ENCODE measurements around the gene RECK.
A peak's percentile ranks its signal among the peaks of the same experiment; 100 is the strongest.

RECK gene

DNA sequence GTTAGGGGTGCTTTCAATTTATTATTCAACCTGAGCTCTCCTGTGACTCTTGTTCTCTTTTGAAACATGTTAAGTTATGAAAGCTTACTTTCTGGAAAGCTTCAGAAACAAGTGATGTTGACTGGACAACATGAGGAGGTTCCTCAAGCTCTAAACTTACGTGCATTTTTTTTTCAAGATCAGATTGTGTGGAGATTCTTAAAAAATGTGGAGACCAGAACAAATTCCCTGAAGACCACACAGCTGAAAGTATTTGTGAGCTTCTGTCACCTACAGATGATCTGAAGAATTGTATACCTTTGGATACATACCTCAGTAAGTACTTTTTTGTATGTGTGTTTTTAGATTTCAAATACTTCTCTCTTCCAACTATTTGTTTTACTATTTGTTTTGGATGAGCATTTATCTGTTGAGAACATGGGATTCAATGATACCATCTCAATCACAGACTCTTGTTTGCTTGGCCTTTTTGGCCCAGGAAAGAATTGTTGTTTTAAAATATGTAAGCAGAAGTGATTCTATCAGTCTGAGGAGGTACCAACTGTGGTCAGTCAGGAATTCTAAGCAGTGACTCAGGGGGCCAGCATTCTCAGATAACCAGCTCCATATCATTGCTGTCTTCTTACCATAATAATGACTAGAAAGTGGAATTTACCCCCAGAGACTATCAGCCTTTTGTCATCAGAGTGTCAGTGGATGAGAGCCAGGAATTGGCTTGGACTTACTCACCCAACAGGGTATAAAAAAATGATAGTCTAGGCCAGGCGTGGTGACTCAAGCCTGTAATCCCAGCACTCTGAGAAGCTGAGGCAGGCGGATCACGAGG lies 65.4 kb downstream of the RECK start:
- no peak for DNase-seq (ENCODE audit: low spot score)
- no peak for TF ChIP-seq CTCF (IDR thresholded peaks at IDR 0.05; ENCODE audit: extremely low read depth, missing control alignments)

DNA sequence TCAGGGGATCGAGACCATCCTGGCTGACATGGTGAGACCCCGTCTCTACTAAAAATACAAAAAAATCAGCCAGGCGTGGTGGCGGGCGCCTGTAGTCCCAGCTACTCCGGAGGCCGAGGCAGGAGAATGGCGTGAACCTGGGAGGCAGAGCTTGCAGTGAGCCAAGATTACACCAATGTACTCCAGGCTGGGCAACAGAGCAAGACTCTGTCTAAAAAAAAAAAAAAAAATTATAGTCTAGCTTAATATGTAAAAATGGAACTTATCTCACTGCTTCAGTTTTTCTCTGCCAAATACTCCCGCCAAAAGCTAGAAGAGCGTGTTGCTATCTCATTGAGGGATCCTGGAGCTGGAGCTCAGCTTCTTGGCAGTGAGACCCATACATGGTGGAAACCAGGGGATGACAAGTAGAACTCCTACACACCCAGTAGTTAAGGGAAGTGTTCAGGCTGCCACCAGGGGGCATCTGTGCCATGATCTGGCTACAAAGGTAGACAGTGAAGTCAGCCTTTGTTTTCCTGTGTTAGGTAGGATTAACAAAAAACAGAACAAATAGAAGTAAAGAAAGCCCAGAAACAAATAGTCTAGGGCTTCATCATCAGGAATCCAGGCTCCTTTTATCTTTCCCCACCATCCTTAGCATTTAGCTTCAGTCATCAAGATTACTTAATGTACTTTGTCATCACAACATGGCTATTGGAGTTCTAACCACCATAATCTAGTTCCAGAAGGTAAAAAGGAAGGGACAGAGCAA lies 66.2 kb downstream of the RECK start:
- peak; percentile 77 for DNase-seq (ENCODE audit: low spot score)

DNA sequence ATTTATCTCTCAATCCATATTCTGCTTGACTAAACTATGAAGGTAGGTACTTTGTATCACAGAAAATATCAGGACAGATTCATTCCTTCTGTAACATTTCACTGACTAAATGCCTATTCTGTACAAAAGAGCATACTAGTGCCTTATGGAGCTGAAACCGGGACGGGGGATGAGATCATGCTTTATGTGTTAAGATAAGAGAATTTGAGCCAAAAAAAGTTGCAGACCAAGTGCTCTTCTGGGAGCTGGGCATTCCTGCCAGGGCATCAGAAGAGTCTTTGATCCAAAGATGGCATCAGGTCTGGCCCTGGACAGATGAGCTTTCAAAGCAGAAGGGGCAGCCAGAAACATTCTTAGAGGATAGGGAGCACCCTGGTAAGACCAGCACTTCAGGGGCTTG lies 72.4 kb downstream of the RECK start:
- no peak for DNase-seq (ENCODE audit: low spot score)
- TF ChIP-seq CTCF (IDR thresholded peaks at IDR 0.05; ENCODE audit: extremely low read depth, missing control alignments), result no peak

More for the DNA sequence above, 66.2 kb downstream of the RECK start:
- TF ChIP-seq CTCF (IDR thresholded peaks at IDR 0.05; ENCODE audit: extremely low read depth, missing control alignments), result peak; percentile 77

DNA sequence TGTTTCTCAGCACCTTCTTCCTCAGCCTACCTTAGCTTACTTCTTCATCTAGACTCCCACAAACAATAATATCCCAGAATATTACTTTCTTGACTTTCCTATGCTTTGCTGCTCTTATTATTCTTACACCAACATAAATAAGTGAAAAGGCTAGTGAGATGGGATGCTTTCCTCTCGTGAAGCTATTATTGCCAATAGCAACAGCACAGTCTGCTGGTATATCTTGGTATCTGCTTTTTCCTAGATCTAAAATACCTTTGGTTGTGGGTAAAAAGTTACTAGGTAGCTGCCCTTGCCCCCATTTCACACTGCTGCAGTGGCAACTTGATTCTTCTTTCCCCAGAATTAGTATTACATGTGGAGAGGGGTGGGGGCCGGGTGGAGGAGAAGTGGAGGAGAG lies 73.7 kb downstream of the RECK start:
- no peak for DNase-seq (ENCODE audit: low spot score)
- TF ChIP-seq CTCF (IDR thresholded peaks at IDR 0.05; ENCODE audit: extremely low read depth, missing control alignments), result no peak

DNA sequence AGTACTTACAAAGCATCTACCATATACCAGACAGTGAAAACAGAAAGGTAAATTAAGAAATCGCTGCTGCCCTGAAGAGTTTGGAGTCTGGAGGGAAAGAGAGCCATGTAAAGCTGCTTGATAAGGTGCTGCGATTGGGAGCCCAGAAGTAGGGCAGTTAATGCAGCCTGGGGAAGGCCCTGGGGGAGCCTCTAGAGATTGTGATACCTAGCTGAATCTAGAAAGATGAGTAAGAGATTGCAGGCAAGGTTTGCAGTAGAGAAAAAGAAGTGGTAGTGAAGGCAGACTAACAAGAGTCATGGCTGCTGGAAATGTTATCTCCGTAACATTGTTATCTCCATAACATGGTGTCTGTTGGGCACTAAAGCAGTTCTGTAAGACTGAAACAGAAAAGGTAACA lies 75.8 kb downstream of the RECK start:
- no peak for DNase-seq (ENCODE audit: low spot score)
- no peak for TF ChIP-seq CTCF (IDR thresholded peaks at IDR 0.05; ENCODE audit: extremely low read depth, missing control alignments)

DNA sequence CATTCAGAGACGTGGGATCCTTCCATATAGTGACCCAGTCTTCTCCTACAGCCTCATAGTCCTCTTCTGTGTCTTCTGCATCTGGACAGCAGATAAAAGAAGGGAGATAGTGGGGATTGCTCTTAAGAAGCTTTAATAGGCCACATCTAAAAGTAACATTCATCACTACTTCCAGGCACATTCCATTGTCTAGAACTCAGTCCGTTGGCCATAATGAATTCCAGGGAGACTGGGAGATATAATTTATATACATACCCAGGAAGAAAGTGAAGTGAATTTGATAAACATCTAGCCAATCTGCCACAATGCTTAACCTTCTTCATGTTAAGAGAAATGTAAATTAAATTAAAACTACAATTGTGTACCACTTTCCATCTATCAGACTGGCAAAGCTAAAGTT lies 77.3 kb downstream of the RECK start:
- TF ChIP-seq CTCF (IDR thresholded peaks at IDR 0.05; ENCODE audit: extremely low read depth, missing control alignments), result no peak
- DNase-seq (ENCODE audit: low spot score), result no peak

DNA sequence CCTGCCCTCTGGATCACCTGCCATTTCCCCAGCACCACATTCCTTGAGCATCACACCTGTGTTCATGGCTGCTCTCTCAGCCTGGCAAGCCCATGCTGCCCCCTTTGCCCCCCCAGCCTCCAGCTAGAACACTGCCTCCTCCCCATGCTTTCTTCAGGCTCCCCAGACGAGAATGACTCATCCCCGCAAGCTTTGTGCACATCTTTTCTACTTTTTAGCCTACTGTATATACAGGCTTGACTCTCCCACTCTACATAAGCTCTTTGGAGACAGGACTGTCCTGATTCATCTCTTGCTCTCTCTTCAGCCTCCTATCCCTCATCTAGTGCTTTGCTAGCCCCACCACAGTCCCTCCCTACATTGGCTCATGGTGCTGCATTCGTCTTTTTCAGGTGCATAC lies 79.9 kb downstream of the RECK start:
- DNase-seq (ENCODE audit: low spot score), result no peak

More for the DNA sequence above, 79.9 kb downstream of the RECK start:
- TF ChIP-seq CTCF (IDR thresholded peaks at IDR 0.05; ENCODE audit: extremely low read depth, missing control alignments), result no peak

Measured in GM20000 (cell line).